Ovary (tissue), 3 donors: ENCODE data around the gene ALPI.

Experiments
- CTCF ChIP-seq, 3 donors: fragments of 450-650 bp in 2 of 3; fragments of 200-600 bp in 1 of 3; IDR thresholded peaks; one replicate each; pipeline versions ENCODE4 v1.5.1 to v1.8.0; 2016 to 2022; ENCODE audit warnings: antibody characterized with exemption in 3 of 3, mild to moderate bottlenecking in 1 of 3
- EP300 ChIP-seq: sonication (generic); formaldehyde crosslinking; IDR thresholded peaks from one replicate; pipeline ENCODE4 v1.6.1; 2017; ENCODE audit warnings: antibody characterized with exemption
- POLR2A ChIP-seq: fragments of 450-650 bp; IDR thresholded peaks from one replicate; pipeline ENCODE4 v1.6.1; 2017; ENCODE audit warnings: antibody characterized with exemption, mild to moderate bottlenecking, moderate library complexity
- donor health status: DM: no; HTN: no; CAD: no.

GRCh38 chr2:232460171-232460570, 4.2 kb downstream of the ALPI start:
- no peak for TF ChIP-seq EP300
- no peak for TF ChIP-seq CTCF (IDR thresholded peaks at IDR 0.05)
- TF ChIP-seq POLR2A, result no peak
